ENCODE results near the gene CTBP2. TPM values are rescaled to one million over a fixed set of nuclear protein-coding genes. Genes with fewer than 3 reads are reported as not detected.

Gene CTBP2
- 55.2 TPM for polyA plus RNA-seq (2013, experiment 1 of 2)
- 52.9 TPM for polyA plus RNA-seq (2013, experiment 2 of 2)

- Histone ChIP-seq H3K4me2 (ENCODE audit: insufficient read depth, low read length, poor library complexity, severe bottlenecking) (peak within 1 kb of the TSS; percentile 91), H3K36me3 (replicated peaks in 1 of 2; ENCODE audit: control insufficient read depth in 2 of 2, insufficient read depth in 2 of 2, low read length in 2 of 2) (no peaks in the 10 kb centered on the region), H3K4ac (ENCODE audit: low read length) (peak within 1 kb of the TSS; percentile 47), H2BK120ac (ENCODE audit: low read depth, low read length) (peak within 1 kb of the TSS; percentile 84), H3K9ac (ENCODE audit: low read depth, low read length, poor library complexity) (peak within 1 kb of the TSS; percentile 91), H2AFZ (ENCODE audit: low read length) (peak within 1 kb of the TSS; percentile 96), H3K79me1 (ENCODE audit: low read depth, low read length) (no peaks in the 10 kb centered on the region), H3K18ac (ENCODE audit: low read length) (peak within 1 kb of the TSS; percentile 98), H2BK15ac (ENCODE audit: low read length) (peak within 1 kb of the TSS; percentile 75), H3K23ac (ENCODE audit: low read depth, low read length, poor library complexity) (peak within 1 kb of the TSS; percentile 65), H3K27me3 (ENCODE audit: control insufficient read depth in 3 of 3, insufficient read depth in 3 of 3, low read depth in 1 of 3, low read length in 3 of 3) (no peaks in the 10 kb centered on the region), H3K4me3 (ENCODE audit: low read length in 2 of 2) (peak within 1 kb of the TSS; percentile 84 to 98), H3K9me3 (replicated peaks in 1 of 2; ENCODE audit: control insufficient read depth in 2 of 2, insufficient read depth in 1 of 2, low read depth in 1 of 2, low read length in 2 of 2) (no peaks in the 10 kb centered on the region), H2BK5ac (ENCODE audit: low read length) (peak within 1 kb of the TSS; percentile 97), H3K27ac (replicated peaks; ENCODE audit: low read length) (peak within 1 kb of the TSS; percentile 100), H2BK12ac (ENCODE audit: low read length) (peak within 1 kb of the TSS; percentile 19), H4K8ac (ENCODE audit: low read depth, low read length) (no peak within 1 kb of the TSS), H3K14ac (ENCODE audit: low read length) (peak within 1 kb of the TSS; percentile 32), H2AK5ac (ENCODE audit: low read depth, low read length) (peak within 1 kb of the TSS; percentile 79), H3K4me1 (ENCODE audit: control insufficient read depth in 2 of 2, insufficient read depth in 1 of 2, low read depth in 1 of 2, low read length in 2 of 2) (peaks cover 18 to 26% of the 10 kb centered on the region in 2 donors), H4K91ac (ENCODE audit: low read depth, low read length, poor library complexity) (no peak within 1 kb of the TSS)
- no CpG with 5 or more reads among the region's 103 CpGs for whole genome bisulfite sequencing, 2 donors (ENCODE audit: extremely low coverage in 2 of 2, insufficient read length in 2 of 2, insufficient replicate concordance in 1 of 2)
- DNase-seq (ENCODE audit: low spot score), result peak; percentile 51
These were observed at the start of gene CTBP2 for GRCh38 chr10:125159932-125160855. TSS of gene CTBP2 (minus strand) at chr10:125160563.

- Histone ChIP-seq H3K27me3 (ENCODE audit: control insufficient read depth in 3 of 3, insufficient read depth in 3 of 3, low read depth in 1 of 3, low read length in 3 of 3) (peaks cover 0 to 18% (median 0%) of the 10 kb centered on the region in 3 experiments), H2BK120ac (ENCODE audit: low read depth, low read length) (no peak overlapping the region), H3K4ac (ENCODE audit: low read length) (no peak overlapping the region), H3K9ac (ENCODE audit: low read depth, low read length, poor library complexity) (no peak overlapping the region), H3K79me1 (ENCODE audit: low read depth, low read length) (no peaks in the 10 kb centered on the region), H3K14ac (ENCODE audit: low read length) (peak overlapping the region; percentile 9), H2AK5ac (ENCODE audit: low read depth, low read length) (no peak overlapping the region), H4K8ac (ENCODE audit: low read depth, low read length) (no peak overlapping the region), H3K27ac (replicated peaks; ENCODE audit: low read length) (no peak overlapping the region), H3K4me2 (ENCODE audit: insufficient read depth, low read length, poor library complexity, severe bottlenecking) (no peak overlapping the region), H2BK15ac (ENCODE audit: low read length) (no peak overlapping the region), H2AFZ (ENCODE audit: low read length) (no peak overlapping the region), H4K91ac (ENCODE audit: low read depth, low read length, poor library complexity) (no peak overlapping the region), H3K9me3 (replicated peaks in 1 of 2; ENCODE audit: control insufficient read depth in 2 of 2, insufficient read depth in 1 of 2, low read depth in 1 of 2, low read length in 2 of 2) (no peaks in the 10 kb centered on the region), H3K4me3 (ENCODE audit: low read length in 2 of 2) (no peak overlapping the region), H3K18ac (ENCODE audit: low read length) (no peak overlapping the region), H3K36me3 (replicated peaks in 1 of 2; ENCODE audit: control insufficient read depth in 2 of 2, insufficient read depth in 2 of 2, low read length in 2 of 2) (no peaks in the 10 kb centered on the region), H3K23ac (ENCODE audit: low read depth, low read length, poor library complexity) (no peak overlapping the region), H3K4me1 (ENCODE audit: control insufficient read depth in 2 of 2, insufficient read depth in 1 of 2, low read depth in 1 of 2, low read length in 2 of 2) (no peaks in the 10 kb centered on the region), H2BK12ac (ENCODE audit: low read length) (no peak overlapping the region), H2BK5ac (ENCODE audit: low read length) (no peak overlapping the region)
- no peak for DNase-seq (ENCODE audit: low spot score)
- WGBS, 2 donors (ENCODE audit: extremely low coverage in 2 of 2, insufficient read length in 2 of 2, insufficient replicate concordance in 1 of 2), result no CpG with 5 or more reads among the region's 10 CpGs
These were observed 49.4 kb upstream of the CTBP2 start for GRCh38 chr10:125209591-125210355.

- Histone ChIP-seq H3K18ac (ENCODE audit: low read length) (peak overlapping the region; percentile 33), H3K27me3 (ENCODE audit: control insufficient read depth in 3 of 3, insufficient read depth in 3 of 3, low read depth in 1 of 3, low read length in 3 of 3) (peaks cover 0 to 18% (median 0%) of the 10 kb centered on the region in 3 experiments), H2BK120ac (ENCODE audit: low read depth, low read length) (no peak overlapping the region), H3K79me1 (ENCODE audit: low read depth, low read length) (no peaks in the 10 kb centered on the region), H3K27ac (replicated peaks; ENCODE audit: low read length) (no peak overlapping the region), H2AK5ac (ENCODE audit: low read depth, low read length) (no peak overlapping the region), H3K9me3 (replicated peaks in 1 of 2; ENCODE audit: control insufficient read depth in 2 of 2, insufficient read depth in 1 of 2, low read depth in 1 of 2, low read length in 2 of 2) (no peaks in the 10 kb centered on the region), H3K23ac (ENCODE audit: low read depth, low read length, poor library complexity) (no peak overlapping the region), H3K36me3 (replicated peaks in 1 of 2; ENCODE audit: control insufficient read depth in 2 of 2, insufficient read depth in 2 of 2, low read length in 2 of 2) (no peaks in the 10 kb centered on the region), H3K14ac (ENCODE audit: low read length) (no peak overlapping the region), H3K4ac (ENCODE audit: low read length) (no peak overlapping the region), H2AFZ (ENCODE audit: low read length) (no peak overlapping the region), H4K8ac (ENCODE audit: low read depth, low read length) (no peak overlapping the region), H2BK15ac (ENCODE audit: low read length) (no peak overlapping the region), H3K4me3 (ENCODE audit: low read length in 2 of 2) (no peak overlapping the region), H2BK12ac (ENCODE audit: low read length) (no peak overlapping the region), H3K9ac (ENCODE audit: low read depth, low read length, poor library complexity) (no peak overlapping the region), H2BK5ac (ENCODE audit: low read length) (no peak overlapping the region), H3K4me2 (ENCODE audit: insufficient read depth, low read length, poor library complexity, severe bottlenecking) (no peak overlapping the region), H4K91ac (ENCODE audit: low read depth, low read length, poor library complexity) (peak overlapping the region; percentile 16), H3K4me1 (ENCODE audit: control insufficient read depth in 2 of 2, insufficient read depth in 1 of 2, low read depth in 1 of 2, low read length in 2 of 2) (no peaks in the 10 kb centered on the region)
- no peak for DNase-seq (ENCODE audit: low spot score)
- no CpG with 5 or more reads among the region's 23 CpGs for WGBS, 2 donors (ENCODE audit: extremely low coverage in 2 of 2, insufficient read length in 2 of 2, insufficient replicate concordance in 1 of 2)
These were observed 48.6 kb upstream of the CTBP2 start for GRCh38 chr10:125208854-125209565.
